Measurements from ENCODE around the gene PRKG1. TPM values are rescaled to one million over a fixed set of nuclear protein-coding genes. Genes with fewer than 3 reads are reported as not detected.

PRKG1 gene
- total and polyA plus RNA-seq, 2 experiments from 2014 or later = 10.7 to 21.8 TPM

DNA sequence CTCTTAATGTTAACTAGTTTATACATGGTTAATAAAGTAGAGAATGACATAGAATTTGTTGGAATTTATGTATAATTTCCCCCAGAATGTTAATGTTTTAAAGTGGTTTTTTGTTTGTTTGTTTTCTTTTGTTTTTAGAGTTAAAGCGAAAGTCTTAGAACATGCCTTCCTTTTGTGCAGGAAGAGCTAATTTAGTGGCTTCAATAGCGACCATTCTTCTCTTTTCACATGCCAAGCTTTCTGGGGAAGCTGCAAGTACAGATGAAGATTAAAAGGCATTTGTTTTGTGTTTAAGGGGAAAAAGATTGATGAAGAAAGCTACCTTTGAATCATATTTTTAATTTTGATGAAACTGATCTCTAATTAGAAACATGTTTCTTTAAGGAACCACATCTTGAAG lies 881.4 kb downstream of the PRKG1 start:
- no peak overlapping the region for H3K4me3 ChIP-seq
- H3K9me3 ChIP-seq (ENCODE audit: low read depth) = no peaks in the 10 kb centered on the region
- H3K27ac ChIP-seq = no peak overlapping the region
- in situ Hi-C loops (cut with MboI) = loop anchor here (25.0 kb wide), 1 partner anchor 893 kb away; the partner anchor contains the start of gene PRKG1
- H3K36me3 ChIP-seq (ENCODE audit: low read depth) = no peaks in the 10 kb centered on the region
- H3K9me2 ChIP-seq (ENCODE audit: insufficient read depth) = no peaks in the 10 kb centered on the region
- DNase-seq = no peak
- WGBS, 2 experiments (ENCODE audit: low coverage in 1 of 2, low lambda C conversion rate in 2 of 2, missing lambda C conversion rate in 2 of 2) = 64 to 66% methylated on average over 2 of the region's 2 CpGs
- TF ChIP-seq EZH2phosphoT487 (IDR thresholded peaks at IDR 0.05; ENCODE audit: insufficient read depth, low read depth) (no peak), EZH2 (IDR thresholded peaks at IDR 0.05; ENCODE audit: insufficient read depth, poor library complexity, severe bottlenecking) (no peak)
- H4K20me1 ChIP-seq (ENCODE audit: insufficient read depth) = no peaks in the 10 kb centered on the region
- peaks cover under 1% of the 10 kb centered on the region; the same call in 1 of the 2 replicates for H3K4me1 ChIP-seq (ENCODE audit: insufficient read depth)
- H3K27me3 ChIP-seq (replicated peaks; ENCODE audit: insufficient read depth) = no peaks in the 10 kb centered on the region
- peak overlapping the region; percentile 17; the same call in 1 of the 2 replicates for H2AFZ ChIP-seq
- H3K79me2 ChIP-seq (ENCODE audit: insufficient read depth) = no peaks in the 10 kb centered on the region
- H3K9ac ChIP-seq = no peak overlapping the region
- H3F3A ChIP-seq (ENCODE audit: insufficient read depth) = 0 out of 2 replicates have a peak, but pooled peaks cover 1% of the 10 kb centered on the region
- no peak overlapping the region for H3K4me2 ChIP-seq (ENCODE audit: unreplicated experiment)

DNA sequence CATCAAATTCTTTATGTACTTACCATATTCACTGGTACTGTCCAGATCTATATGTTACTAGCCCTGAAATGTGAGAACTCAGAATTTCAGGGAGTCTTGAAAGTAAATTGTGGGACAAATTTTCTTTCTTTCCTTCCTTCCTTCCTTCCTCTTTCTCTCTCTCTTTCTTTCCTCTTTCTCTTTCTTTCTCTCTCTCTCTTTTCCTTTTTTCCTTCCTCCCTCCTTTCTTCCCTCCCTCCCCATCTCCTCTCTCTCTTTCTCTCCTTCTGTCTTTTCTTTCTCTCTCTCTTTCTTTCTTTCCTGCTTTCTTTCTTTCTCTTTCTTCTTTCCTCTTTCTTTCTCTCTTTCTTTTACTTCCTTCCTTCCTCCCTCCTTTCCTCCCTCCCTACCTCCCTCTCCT lies 882.5 kb downstream of the PRKG1 start:
- no peaks in the 10 kb centered on the region for H3K27me3 ChIP-seq (replicated peaks; ENCODE audit: insufficient read depth)
- H4K20me1 ChIP-seq (ENCODE audit: insufficient read depth) = no peaks in the 10 kb centered on the region
- peaks cover 5% of the 10 kb centered on the region; the same call in 1 of the 2 replicates for H3K4me1 ChIP-seq (ENCODE audit: insufficient read depth)
- in situ Hi-C loops (cut with MboI) = loop anchor here (25.0 kb wide), 1 partner anchor 895 kb away; the partner anchor contains the start of gene PRKG1
- no peaks in the 10 kb centered on the region for H3K9me2 ChIP-seq (ENCODE audit: insufficient read depth)
- H2AFZ ChIP-seq = no peak overlapping the region
- H3F3A ChIP-seq (ENCODE audit: insufficient read depth) = 0 out of 2 replicates have a peak, but pooled peaks cover 3% of the 10 kb centered on the region
- no peak for DNase-seq
- H3K27ac ChIP-seq = no peak overlapping the region
- H3K36me3 ChIP-seq (ENCODE audit: low read depth) = no peaks in the 10 kb centered on the region
- H3K9me3 ChIP-seq (ENCODE audit: low read depth) = no peaks in the 10 kb centered on the region
- H3K79me2 ChIP-seq (ENCODE audit: insufficient read depth) = no peaks in the 10 kb centered on the region
- no peak for TF ChIP-seq EZH2 (IDR thresholded peaks at IDR 0.05; ENCODE audit: insufficient read depth, poor library complexity, severe bottlenecking)
- TF ChIP-seq EZH2phosphoT487 (IDR thresholded peaks at IDR 0.05; ENCODE audit: insufficient read depth, low read depth) = no peak
- no peak overlapping the region for H3K9ac ChIP-seq
- no peak overlapping the region for H3K4me3 ChIP-seq
- H3K4me2 ChIP-seq (ENCODE audit: unreplicated experiment) = no peak overlapping the region

DNA sequence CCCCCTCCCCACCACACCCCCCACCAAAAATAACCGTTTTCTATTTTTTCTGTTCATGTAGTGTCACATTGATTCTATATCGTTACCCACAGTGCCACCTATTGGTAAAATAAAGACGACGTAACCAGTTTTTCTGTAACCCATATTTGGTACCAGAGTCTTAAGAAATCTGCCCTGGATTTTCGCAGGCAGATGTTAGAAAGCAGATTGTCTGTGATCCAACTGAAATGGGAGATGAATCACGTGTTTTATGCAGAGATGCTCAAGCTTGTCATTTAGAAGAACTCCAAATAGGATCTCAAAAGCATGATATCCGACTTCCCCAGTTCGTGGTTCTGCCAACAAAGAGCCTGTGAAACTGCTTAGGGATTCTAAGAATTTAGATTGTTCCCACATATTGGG lies 886.2 kb downstream of the PRKG1 start:
- no peaks in the 10 kb centered on the region for H3K79me2 ChIP-seq (ENCODE audit: insufficient read depth)
- no peaks in the 10 kb centered on the region for H4K20me1 ChIP-seq (ENCODE audit: insufficient read depth)
- H3K4me3 ChIP-seq = peak overlapping the region; percentile 9; the same call in 1 of the 2 replicates
- H3K4me2 ChIP-seq (ENCODE audit: unreplicated experiment) = peak overlapping the region; percentile 24
- TF ChIP-seq EZH2 (IDR thresholded peaks at IDR 0.05; ENCODE audit: insufficient read depth, poor library complexity, severe bottlenecking) = no peak
- TF ChIP-seq EZH2phosphoT487 (IDR thresholded peaks at IDR 0.05; ENCODE audit: insufficient read depth, low read depth) = no peak
- no peak overlapping the region for H3K9ac ChIP-seq
- no peak overlapping the region for H3K27ac ChIP-seq
- H3K4me1 ChIP-seq (ENCODE audit: insufficient read depth) = peaks cover 13% of the 10 kb centered on the region
- no peaks in the 10 kb centered on the region for H3K9me3 ChIP-seq (ENCODE audit: low read depth)
- H3F3A ChIP-seq (ENCODE audit: insufficient read depth) = 0 out of 2 replicates have a peak, but pooled peaks cover 3% of the 10 kb centered on the region
- H3K27me3 ChIP-seq (replicated peaks; ENCODE audit: insufficient read depth) = no peaks in the 10 kb centered on the region
- DNase-seq = peak; percentile 84
- in situ Hi-C loops (cut with MboI) = loop anchor here (25.0 kb wide), 1 partner anchor 898 kb away; the partner anchor contains the start of gene PRKG1
- no peaks in the 10 kb centered on the region for H3K9me2 ChIP-seq (ENCODE audit: insufficient read depth)
- no peak overlapping the region for H2AFZ ChIP-seq
- 2% methylated on average over 8 of the region's 8 CpGs for WGBS, 2 experiments (ENCODE audit: low coverage in 1 of 2, low lambda C conversion rate in 2 of 2, missing lambda C conversion rate in 2 of 2)
- no peaks in the 10 kb centered on the region for H3K36me3 ChIP-seq (ENCODE audit: low read depth)

- no peak overlapping the region for H3K27ac ChIP-seq
- no peak overlapping the region for H3K4me3 ChIP-seq
- DNase-seq = no peak
- 0 out of 2 replicates have a peak, but pooled peaks cover 3% of the 10 kb centered on the region for H3F3A ChIP-seq (ENCODE audit: insufficient read depth)
- no peaks in the 10 kb centered on the region for H3K36me3 ChIP-seq (ENCODE audit: low read depth)
- H3K4me1 ChIP-seq (ENCODE audit: insufficient read depth) = peaks cover 13% of the 10 kb centered on the region
- H2AFZ ChIP-seq = no peak overlapping the region
- H3K9ac ChIP-seq = no peak overlapping the region
- no peak overlapping the region for H3K4me2 ChIP-seq (ENCODE audit: unreplicated experiment)
- no peaks in the 10 kb centered on the region for H3K27me3 ChIP-seq (replicated peaks; ENCODE audit: insufficient read depth)
- in situ Hi-C loops (cut with MboI) = loop anchor here (25.0 kb wide), 1 partner anchor 899 kb away; the partner anchor contains the start of gene PRKG1
- H3K9me3 ChIP-seq (ENCODE audit: low read depth) = no peaks in the 10 kb centered on the region
- H3K9me2 ChIP-seq (ENCODE audit: insufficient read depth) = no peaks in the 10 kb centered on the region
- no peaks in the 10 kb centered on the region for H4K20me1 ChIP-seq (ENCODE audit: insufficient read depth)
- no peaks in the 10 kb centered on the region for H3K79me2 ChIP-seq (ENCODE audit: insufficient read depth)
- TF ChIP-seq EZH2phosphoT487 (IDR thresholded peaks at IDR 0.05; ENCODE audit: insufficient read depth, low read depth) (no peak), EZH2 (IDR thresholded peaks at IDR 0.05; ENCODE audit: insufficient read depth, poor library complexity, severe bottlenecking) (no peak)
- 73 to 78% methylated on average over 3 of the region's 3 CpGs for WGBS, 2 experiments (ENCODE audit: low coverage in 1 of 2, low lambda C conversion rate in 2 of 2, missing lambda C conversion rate in 2 of 2)
These were observed 887.1 kb downstream of the PRKG1 start for GRCh38 chr10:51961401-51961800.

Data from GM23248 (cell line).